Right renal pelvis (tissue), 4 donors: ENCODE measurements around the gene CMPK2. TPM values are rescaled to one million over a fixed set of nuclear protein-coding genes. Genes with fewer than 3 reads are reported as not detected.

Source experiments
- DNase-seq, 4 donors: peaks; one replicate each; pipeline ENCODE4 v3.0.0-alpha.2; 2013; ENCODE audit warnings: low read depth in 4 of 4, low spot score in 3 of 4, missing footprints in 1 of 4
- polyA plus RNA-seq, 4 donors: library from polyadenylated mRNA; unstranded; fragments of 120-200 nt; gene quantifications; one replicate each; pipeline ENCODE4 v1.2.1, GENCODE V29; 2013; ENCODE audit not compliant: insufficient read length in 4 of 4

The CMPK2 gene
- polyA plus RNA-seq, 4 donors = 3.3 to 5.5 (median 4.4) TPM

GRCh38 chr2:6818012-6818411 lies 47.7 kb downstream of the CMPK2 start:
- DNase-seq = no peak

- no peak for DNase-seq
Observed at GRCh38 chr2:6814869-6815268, 50.8 kb downstream of the CMPK2 start.

DNA sequence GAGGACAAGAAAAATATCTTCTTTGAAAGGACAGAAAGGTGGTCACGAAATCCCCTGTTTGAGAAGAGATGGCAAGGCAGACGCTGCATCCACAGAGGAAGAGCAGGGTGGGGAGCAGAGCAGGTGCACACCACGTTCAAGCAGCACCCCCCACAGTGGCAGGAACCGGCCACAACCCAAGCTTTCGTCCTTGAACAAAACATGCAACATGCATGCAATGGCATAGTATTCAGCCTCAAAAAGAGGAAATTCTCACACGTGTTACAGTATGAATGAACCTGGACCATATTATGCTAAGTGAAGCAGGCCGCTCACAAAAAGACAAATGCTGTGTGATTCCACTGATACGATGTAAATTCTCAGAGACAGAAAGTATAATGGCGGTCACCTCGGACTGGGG lies 51.4 kb downstream of the CMPK2 start:
- DNase-seq = no peak

DNA sequence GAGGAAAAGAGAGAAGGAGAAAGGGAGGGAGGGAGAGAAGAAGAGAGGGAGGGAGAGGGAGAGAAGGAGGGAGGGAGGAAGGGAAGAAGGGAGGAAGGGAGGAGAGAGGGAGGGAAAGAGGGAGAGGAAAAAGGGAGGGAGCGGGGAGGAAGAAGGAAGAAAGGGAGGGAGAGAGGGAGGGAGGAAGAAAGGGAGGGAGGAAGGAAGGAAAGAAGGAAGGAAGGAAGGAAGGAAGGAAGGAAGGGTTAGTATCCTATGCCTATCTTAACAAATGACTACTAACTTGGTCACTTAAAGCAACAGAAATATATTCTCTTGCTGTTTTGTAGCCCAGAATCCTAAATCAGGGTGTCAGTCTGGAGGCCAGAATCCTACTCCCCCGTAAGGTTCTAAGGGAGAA lies 52.1 kb downstream of the CMPK2 start:
- no peak for DNase-seq

GRCh38 chr2:6812857-6813530 lies 52.7 kb downstream of the CMPK2 start:
- no peak for DNase-seq

DNA sequence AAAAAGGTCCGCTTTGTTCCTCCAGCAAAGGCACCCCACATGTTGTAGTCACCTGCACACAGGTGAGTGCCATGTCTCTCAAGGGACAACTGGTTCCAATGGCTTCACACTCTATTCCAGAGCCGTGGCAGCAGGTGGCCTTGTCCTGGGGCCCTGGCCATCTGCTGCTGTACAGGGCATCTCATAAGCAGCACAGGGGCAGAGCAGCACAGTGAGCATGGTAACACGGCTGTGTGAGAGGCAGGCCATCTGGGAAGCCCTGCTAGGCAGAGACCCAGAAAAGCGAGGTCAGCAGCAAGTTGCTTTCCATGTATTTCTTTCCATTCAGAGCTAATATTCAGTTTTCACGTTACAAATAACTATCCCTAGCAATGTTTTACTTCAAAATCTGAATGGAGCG lies 54.7 kb downstream of the CMPK2 start:
- no peak for DNase-seq

GRCh38 chr2:6808426-6808825 lies 57.3 kb downstream of the CMPK2 start:
- no peak for DNase-seq

- DNase-seq = no peak
Observed at GRCh38 chr2:6806604-6807003, 59.1 kb downstream of the CMPK2 start.

- DNase-seq = no peak
Observed at GRCh38 chr2:6800553-6800952, 65.2 kb downstream of the CMPK2 start.

Other genes starting within 250 kb of the CMPK2 start
- gene RSAD2, start 11.9 kb upstream of the CMPK2 start, polyA plus RNA-seq = 1 to 10 TPM; 2.9 to 5.1 (median 3.6) TPM
- 10 to 100 TPM; 54.2 to 70.4 (median 66.3) TPM for gene RNF144A, start 51.5 kb upstream of the CMPK2 start, polyA plus RNA-seq